ENCODE measurements around the gene PLEKHM3.

The PLEKHM3 gene

DNA sequence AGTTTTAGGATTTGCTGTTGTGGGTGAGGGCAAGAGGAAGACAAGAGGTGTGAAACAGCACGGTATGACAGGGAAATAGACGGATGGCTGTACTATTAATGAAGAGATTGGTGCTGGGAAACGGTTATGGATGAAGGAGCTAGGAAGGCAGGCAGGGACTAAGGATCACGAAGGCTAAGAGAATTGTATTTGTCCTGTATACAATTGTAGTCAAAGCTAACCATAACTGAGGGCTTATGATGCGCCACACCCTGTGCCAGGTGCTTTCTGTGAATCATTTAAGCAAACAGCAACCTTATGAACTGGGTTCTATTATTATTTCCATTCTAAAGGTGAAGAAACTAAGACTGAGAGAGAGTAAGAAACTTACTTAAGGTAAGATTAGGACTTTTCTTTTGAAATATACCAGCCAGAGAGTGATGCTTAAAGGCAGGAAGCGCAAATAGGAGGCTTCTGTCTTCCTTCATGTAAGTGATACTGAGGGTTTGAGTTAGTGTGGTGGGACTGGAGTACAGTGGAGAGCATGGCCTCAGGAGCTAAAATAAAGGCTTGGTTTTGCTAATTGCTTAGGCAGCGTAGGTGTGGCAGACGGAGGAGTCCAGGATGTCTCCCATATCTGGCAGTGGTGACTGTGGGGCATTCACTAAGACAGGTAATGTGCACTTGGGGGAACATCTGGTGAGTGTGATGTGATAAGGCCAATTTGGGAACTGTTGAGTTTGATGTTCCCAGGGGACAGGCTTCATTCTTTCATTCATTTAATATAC, 85.8 kb downstream of the PLEKHM3 start:
- Histone ChIP-seq H3K27ac (no peak overlapping the region), H3K27me3 (replicated peaks) (no peaks in the 10 kb centered on the region), H3K4me3 (ENCODE audit: low read depth, low read length) (no peak overlapping the region), H3K36me3 (replicated peaks) (no peaks in the 10 kb centered on the region)
- DNase-seq, result no peak
- in situ Hi-C loops (cut with HindIII; ENCODE audit: low pct_ligation_motif_present, low sequenced_read_pairs), result no loop called here
- TF ChIP-seq CTCF (IDR thresholded peaks at IDR 0.05; ENCODE audit: low read depth, low read length, missing control alignments), result no peak

DNA sequence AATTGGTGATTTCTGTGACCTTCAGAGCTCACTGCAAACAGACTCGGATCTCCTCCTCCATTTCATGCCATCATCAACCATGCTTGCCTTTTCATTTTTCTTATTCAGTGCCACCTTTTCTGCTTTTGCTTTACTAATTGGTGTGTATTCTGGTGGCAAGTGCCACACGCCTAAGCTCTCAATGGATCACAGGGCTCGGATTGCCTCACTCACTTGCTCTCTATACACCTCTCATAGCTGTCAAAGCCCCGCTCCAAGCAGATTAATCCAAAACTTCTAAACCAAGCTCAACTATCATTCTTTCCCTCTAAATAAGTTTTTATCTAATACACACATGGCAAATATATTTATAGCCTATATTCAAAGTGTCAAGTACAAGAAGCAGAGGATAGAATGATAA, 86.4 kb downstream of the PLEKHM3 start:
- in situ Hi-C loops (cut with HindIII; ENCODE audit: low pct_ligation_motif_present, low sequenced_read_pairs), result no loop called here
- Histone ChIP-seq H3K27ac (no peak overlapping the region), H3K4me3 (ENCODE audit: low read depth, low read length) (no peak overlapping the region), H3K27me3 (replicated peaks) (no peaks in the 10 kb centered on the region), H3K36me3 (replicated peaks) (no peaks in the 10 kb centered on the region)
- TF ChIP-seq CTCF (IDR thresholded peaks at IDR 0.05; ENCODE audit: low read depth, low read length, missing control alignments), result no peak
- no peak for DNase-seq

- no peak for DNase-seq
- TF ChIP-seq CTCF (IDR thresholded peaks at IDR 0.05; ENCODE audit: low read depth, low read length, missing control alignments), result no peak
- Histone ChIP-seq H3K27ac (no peak overlapping the region), H3K27me3 (replicated peaks) (no peaks in the 10 kb centered on the region), H3K36me3 (replicated peaks) (no peaks in the 10 kb centered on the region), H3K4me3 (ENCODE audit: low read depth, low read length) (no peak overlapping the region)
- in situ Hi-C loops (cut with HindIII; ENCODE audit: low pct_ligation_motif_present, low sequenced_read_pairs), result no loop called here
Observed at GRCh38 chr2:207938415-207938814, 86.9 kb downstream of the PLEKHM3 start.

GRCh38 chr2:207937823-207938222, 87.5 kb downstream of the PLEKHM3 start:
- Histone ChIP-seq H3K27ac (no peak overlapping the region), H3K4me3 (ENCODE audit: low read depth, low read length) (no peak overlapping the region), H3K27me3 (replicated peaks) (no peaks in the 10 kb centered on the region), H3K36me3 (replicated peaks) (no peaks in the 10 kb centered on the region)
- DNase-seq, result no peak
- TF ChIP-seq CTCF (IDR thresholded peaks at IDR 0.05; ENCODE audit: low read depth, low read length, missing control alignments), result no peak
- in situ Hi-C loops (cut with HindIII; ENCODE audit: low pct_ligation_motif_present, low sequenced_read_pairs), result no loop called here

- DNase-seq, result no peak
- Histone ChIP-seq H3K4me3 (ENCODE audit: low read depth, low read length) (no peak overlapping the region), H3K36me3 (replicated peaks) (no peaks in the 10 kb centered on the region), H3K27ac (no peak overlapping the region), H3K27me3 (replicated peaks) (no peaks in the 10 kb centered on the region)
- in situ Hi-C loops (cut with HindIII; ENCODE audit: low pct_ligation_motif_present, low sequenced_read_pairs), result no loop called here
- TF ChIP-seq CTCF (IDR thresholded peaks at IDR 0.05; ENCODE audit: low read depth, low read length, missing control alignments), result no peak
Observed at GRCh38 chr2:207937253-207937652, 88.1 kb downstream of the PLEKHM3 start.

DNA sequence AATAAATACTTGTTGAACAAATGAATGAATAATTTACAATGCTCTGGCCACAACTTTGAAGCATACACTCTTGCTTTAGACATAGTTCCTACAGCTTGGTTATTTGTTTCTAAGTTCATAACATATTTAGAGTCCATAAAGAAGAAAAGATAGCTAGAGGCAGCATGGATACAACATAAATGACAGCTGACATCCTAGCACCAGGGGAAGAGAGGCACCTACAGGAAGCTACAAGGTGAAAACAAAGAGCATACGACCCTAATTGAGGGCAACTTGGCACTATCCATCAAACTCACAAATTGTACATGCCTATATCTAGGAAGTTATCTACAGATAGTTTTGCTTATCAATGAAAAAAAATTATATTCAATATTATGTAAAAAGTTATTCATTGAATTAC, 88.9 kb downstream of the PLEKHM3 start:
- no peak overlapping the region for H3K27ac ChIP-seq
- H3K27me3 ChIP-seq (replicated peaks), result no peaks in the 10 kb centered on the region
- in situ Hi-C loops (cut with HindIII; ENCODE audit: low pct_ligation_motif_present, low sequenced_read_pairs), result no loop called here
- TF ChIP-seq CTCF (IDR thresholded peaks at IDR 0.05; ENCODE audit: low read depth, low read length, missing control alignments), result no peak
- DNase-seq, result no peak
- H3K36me3 ChIP-seq (replicated peaks), result no peaks in the 10 kb centered on the region
- no peak overlapping the region for H3K4me3 ChIP-seq (ENCODE audit: low read depth, low read length)

Measured in brain microvascular endothelial cell (primary cell).